ENCODE results near the gene MMP7. TPM values are rescaled to one million over a fixed set of nuclear protein-coding genes. Genes with fewer than 3 reads are reported as not detected.

MMP7 gene
- total RNA-seq, 1 experiment from 2014 or later = not detected

GRCh38 chr11:102577723-102578122, 47.2 kb upstream of the MMP7 start:
- no peak overlapping the region for H3K56ac ChIP-seq (ENCODE audit: insufficient read length, low read depth, low read length)
- Mint-ChIP-seq H3K4me3 (no peak overlapping the region), H3K9me3 (no peaks in the 10 kb centered on the region), H3K4me1 (no peaks in the 10 kb centered on the region), H3K36me3 (ENCODE audit: insufficient read depth in 1 of 3, low read depth in 3 of 3) (no peaks in the 10 kb centered on the region), H3K27ac (no peak overlapping the region), H3K27me3 (ENCODE audit: low read depth) (no peaks in the 10 kb centered on the region)
- H4K20me1 ChIP-seq (ENCODE audit: control insufficient read depth, insufficient read depth, insufficient read length) = no peaks in the 10 kb centered on the region
- DNase-seq = no peak
- no CpG with 5 or more reads among the region's 2 CpGs for WGBS (ENCODE audit: extremely low coverage, insufficient read length, low lambda C conversion rate)
- no peak overlapping the region for H2BK12ac ChIP-seq (ENCODE audit: insufficient read length, low read depth, low read length)
- no peaks in the 10 kb centered on the region for H3K9me3 ChIP-seq (ENCODE audit: control insufficient read depth, low read depth, low read length)
- H3T11ph ChIP-seq (ENCODE audit: low read length) = no peak overlapping the region
- no peak overlapping the region for H3K14ac ChIP-seq (ENCODE audit: insufficient read depth, low read length)
- TF ChIP-seq CTCF (conservative IDR thresholded peaks at IDR 0.05) = no peak
- no peak overlapping the region for H4K91ac ChIP-seq (ENCODE audit: insufficient read length, low read depth, low read length)
- no peaks in the 10 kb centered on the region for H3K79me1 ChIP-seq (ENCODE audit: insufficient read depth, low read depth, low read length, poor library complexity, severe bottlenecking)
- H3K23me2 ChIP-seq (ENCODE audit: insufficient read length, low read depth, low read length, poor library complexity, severe bottlenecking) = no peaks in the 10 kb centered on the region
- H4K8ac ChIP-seq (replicated peaks; ENCODE audit: insufficient read length, low read depth, low read length) = no peak overlapping the region
- H2BK5ac ChIP-seq (ENCODE audit: insufficient read length, low read length) = no peak overlapping the region
- no peak overlapping the region for H3K27ac ChIP-seq (ENCODE audit: insufficient read length, low read depth, low read length)
- no peak overlapping the region for H3K4ac ChIP-seq (ENCODE audit: low read depth, low read length)
- no peak overlapping the region for H2BK120ac ChIP-seq (ENCODE audit: low read depth, low read length, poor library complexity, severe bottlenecking)
- H2AK5ac ChIP-seq (ENCODE audit: insufficient read length, low read length) = no peak overlapping the region
- H3K9ac ChIP-seq (ENCODE audit: extremely low read depth, insufficient read length, low read length) = no peak overlapping the region
- no peaks in the 10 kb centered on the region for H3K27me3 ChIP-seq (ENCODE audit: insufficient read depth, low read length)
- no peak overlapping the region for H3K4me2 ChIP-seq (ENCODE audit: insufficient read depth, insufficient read length, low read length)
- H3K79me2 ChIP-seq (ENCODE audit: insufficient read depth, low read length) = no peaks in the 10 kb centered on the region
- H2BK15ac ChIP-seq (ENCODE audit: low read depth, low read length) = no peak overlapping the region
- H3K23ac ChIP-seq (ENCODE audit: insufficient read length, low read depth, low read length) = no peak overlapping the region
- H2AFZ ChIP-seq (ENCODE audit: low read length) = no peak overlapping the region
- H2BK20ac ChIP-seq (ENCODE audit: low read depth, low read length, poor library complexity, severe bottlenecking) = no peak overlapping the region
- no peak overlapping the region for H4K5ac ChIP-seq (ENCODE audit: insufficient read length, low read depth, low read length)
- no peak overlapping the region for H3K18ac ChIP-seq (ENCODE audit: insufficient read length, low read depth, low read length)
- no peaks in the 10 kb centered on the region for H3K4me1 ChIP-seq (ENCODE audit: insufficient read depth, low read length)
